LNCaP clone FGC (cell line): ENCODE results near the gene JOSD1.

Experiments
- DNase-seq: peaks from one replicate; pipeline ENCODE4 v3.0.0-alpha.2; 2011; ENCODE audit warnings: low read depth
- H3K4me3 ChIP-seq: 2 replicates; pipeline ENCODE4 v1.5.1; 2011; ENCODE audit warnings: mild to moderate bottlenecking, low read depth, low read length, control low read depth
- TF ChIP-seq, protein P1 (sequence below): IDR thresholded peaks from 2 replicates; pipeline ENCODE4 v1.5.1; 2012; ENCODE audit warnings: mild to moderate bottlenecking; ENCODE audit not compliant: control insufficient read depth, insufficient read depth; ENCODE audit errors: extremely low read depth

The JOSD1 gene

DNA sequence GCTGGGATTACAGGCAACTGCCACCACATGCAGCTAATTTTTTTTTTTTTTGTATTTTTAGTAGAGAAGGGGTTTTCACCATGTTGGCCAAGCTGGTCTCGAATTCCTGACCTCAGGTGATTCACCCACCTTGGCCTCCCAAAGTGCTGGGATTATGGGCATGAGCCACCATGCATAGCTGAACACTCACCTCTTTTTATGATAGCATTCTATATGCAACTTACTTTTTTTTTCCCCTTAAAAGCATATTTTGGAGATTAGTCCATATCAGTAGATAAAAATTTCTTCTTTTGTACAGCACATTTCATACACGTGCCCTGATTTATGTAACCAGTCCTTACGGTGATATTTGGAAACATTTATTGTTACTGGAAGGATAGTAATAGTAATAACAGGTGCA, 19.6 kb upstream of the JOSD1 start:
- TF ChIP-seq, protein P1, sequence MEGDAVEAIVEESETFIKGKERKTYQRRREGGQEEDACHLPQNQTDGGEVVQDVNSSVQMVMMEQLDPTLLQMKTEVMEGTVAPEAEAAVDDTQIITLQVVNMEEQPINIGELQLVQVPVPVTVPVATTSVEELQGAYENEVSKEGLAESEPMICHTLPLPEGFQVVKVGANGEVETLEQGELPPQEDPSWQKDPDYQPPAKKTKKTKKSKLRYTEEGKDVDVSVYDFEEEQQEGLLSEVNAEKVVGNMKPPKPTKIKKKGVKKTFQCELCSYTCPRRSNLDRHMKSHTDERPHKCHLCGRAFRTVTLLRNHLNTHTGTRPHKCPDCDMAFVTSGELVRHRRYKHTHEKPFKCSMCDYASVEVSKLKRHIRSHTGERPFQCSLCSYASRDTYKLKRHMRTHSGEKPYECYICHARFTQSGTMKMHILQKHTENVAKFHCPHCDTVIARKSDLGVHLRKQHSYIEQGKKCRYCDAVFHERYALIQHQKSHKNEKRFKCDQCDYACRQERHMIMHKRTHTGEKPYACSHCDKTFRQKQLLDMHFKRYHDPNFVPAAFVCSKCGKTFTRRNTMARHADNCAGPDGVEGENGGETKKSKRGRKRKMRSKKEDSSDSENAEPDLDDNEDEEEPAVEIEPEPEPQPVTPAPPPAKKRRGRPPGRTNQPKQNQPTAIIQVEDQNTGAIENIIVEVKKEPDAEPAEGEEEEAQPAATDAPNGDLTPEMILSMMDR = no peak
- no peak overlapping the region for H3K4me3 ChIP-seq
- DNase-seq = no peak

DNA sequence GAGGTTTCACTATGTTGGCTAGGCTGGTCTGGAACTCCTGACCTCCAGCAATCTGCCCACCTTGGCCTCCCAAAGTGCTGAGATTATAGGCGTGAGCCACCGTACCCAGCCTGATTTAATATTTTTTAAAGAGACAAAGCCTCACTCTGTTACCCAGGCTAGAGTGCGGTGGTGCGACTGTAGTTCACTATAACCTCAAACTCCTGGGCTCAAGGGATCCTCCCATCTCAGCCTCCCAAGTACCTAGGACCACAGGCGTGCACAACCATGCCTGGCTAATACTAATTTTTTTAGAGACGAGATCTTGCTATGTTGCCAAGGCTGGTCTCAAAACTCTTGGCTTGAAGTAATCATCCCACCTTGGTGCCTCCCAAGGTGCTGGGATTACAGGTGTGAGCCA, 18.5 kb upstream of the JOSD1 start:
- no peak for DNase-seq
- TF ChIP-seq, protein P1 = no peak
- no peak overlapping the region for H3K4me3 ChIP-seq

- no peak overlapping the region for H3K4me3 ChIP-seq
- no peak for DNase-seq
- TF ChIP-seq, protein P1 = peak; percentile 20; the same call in 1 of the 2 replicates
These were observed 17.7 kb upstream of the JOSD1 start for GRCh38 chr22:38718414-38718813.

DNA sequence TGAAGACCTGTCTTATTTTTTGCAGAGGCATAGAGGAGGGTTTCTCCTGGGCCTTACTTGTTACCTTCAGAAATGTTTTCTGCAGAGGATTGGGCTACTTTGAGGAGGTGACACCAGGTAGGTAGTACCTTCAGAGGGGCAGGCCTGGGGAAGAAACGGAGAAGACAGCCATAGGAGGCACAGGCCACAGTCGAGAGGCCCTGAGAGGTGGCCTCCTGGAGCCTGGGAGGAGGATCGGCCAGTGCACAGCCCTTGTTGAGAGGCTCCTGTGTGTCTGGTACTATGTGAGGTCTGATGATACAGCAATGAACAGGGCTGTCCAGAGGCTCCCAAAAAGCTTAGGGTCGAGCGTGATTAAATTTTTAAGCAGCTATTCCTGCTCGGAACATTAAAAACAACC, 16.5 kb upstream of the JOSD1 start:
- TF ChIP-seq, protein P1 = no peak
- no peak overlapping the region for H3K4me3 ChIP-seq
- no peak for DNase-seq

GRCh38 chr22:38716826-38717225, 16.1 kb upstream of the JOSD1 start:
- no peak for DNase-seq
- TF ChIP-seq, protein P1 = no peak
- no peak overlapping the region for H3K4me3 ChIP-seq

DNA sequence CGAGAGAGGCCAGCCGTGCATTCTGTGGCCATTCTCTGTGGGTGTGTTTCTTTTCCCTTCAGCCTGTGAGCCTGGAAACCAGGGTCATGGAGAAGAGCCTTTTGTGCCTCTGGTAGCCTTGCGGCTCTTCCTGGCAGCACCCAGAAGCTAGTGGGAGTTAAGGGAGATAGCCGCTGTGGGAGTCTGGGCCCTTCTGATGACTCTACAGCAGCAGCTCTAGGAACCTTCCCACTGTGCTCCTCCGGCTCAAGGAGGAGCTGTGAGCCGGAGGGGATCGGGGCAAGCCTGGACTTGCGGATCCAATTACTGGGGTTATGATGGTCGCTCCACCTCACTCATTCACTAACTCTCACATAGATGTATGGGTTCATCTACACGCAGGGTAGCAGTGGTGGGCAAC, 15.5 kb upstream of the JOSD1 start:
- no peak for DNase-seq
- TF ChIP-seq, protein P1 = no peak
- no peak overlapping the region for H3K4me3 ChIP-seq

- H3K4me3 ChIP-seq = no peak overlapping the region
- DNase-seq = no peak
- TF ChIP-seq, protein P1 = no peak
These were observed 15.1 kb upstream of the JOSD1 start for GRCh38 chr22:38715852-38716251.
